Raji (cell line): Measurements from ENCODE around the gene COBLL1.

Experiments used
- POLR2A ChIP-seq: IDR thresholded peaks from 2 replicates; pipeline ENCODE4 v1.6.1; 2011; ENCODE audit warnings: low read depth, low read length, control low read depth; ENCODE audit not compliant: insufficient read depth

COBLL1 gene

GRCh38 chr2:164839914-164840457, 1.6 kb downstream of the COBLL1 start:
- no peak for TF ChIP-seq POLR2A

- no peak for TF ChIP-seq POLR2A
Measured at GRCh38 chr2:164837807-164838206, 3.8 kb downstream of the COBLL1 start.

- no peak for TF ChIP-seq POLR2A
Measured at GRCh38 chr2:164836907-164837306, 4.7 kb downstream of the COBLL1 start.

GRCh38 chr2:164835302-164835701, 6.3 kb downstream of the COBLL1 start:
- no peak for TF ChIP-seq POLR2A

GRCh38 chr2:164831887-164832286, 9.7 kb downstream of the COBLL1 start:
- no peak for TF ChIP-seq POLR2A

GRCh38 chr2:164831180-164831579, 10.4 kb downstream of the COBLL1 start:
- TF ChIP-seq POLR2A, result no peak

GRCh38 chr2:164826293-164827243, 15.1 kb downstream of the COBLL1 start:
- TF ChIP-seq POLR2A, result 0 out of 2 replicates have a peak, but pooled peaks have one; percentile 33

GRCh38 chr2:164824872-164825271, 16.8 kb downstream of the COBLL1 start:
- no peak for TF ChIP-seq POLR2A

- no peak for TF ChIP-seq POLR2A
Measured at GRCh38 chr2:164823126-164823525, 18.5 kb downstream of the COBLL1 start.

GRCh38 chr2:164821338-164821737, 20.3 kb downstream of the COBLL1 start:
- no peak for TF ChIP-seq POLR2A

- no peak for TF ChIP-seq POLR2A
Measured at GRCh38 chr2:164818149-164819136, 23.2 kb downstream of the COBLL1 start.

GRCh38 chr2:164816900-164817299, 24.7 kb downstream of the COBLL1 start:
- no peak for TF ChIP-seq POLR2A

- TF ChIP-seq POLR2A, result no peak
Measured at GRCh38 chr2:164816046-164816445, 25.6 kb downstream of the COBLL1 start.

- TF ChIP-seq POLR2A, result no peak
Measured at GRCh38 chr2:164815071-164815793, 26.4 kb downstream of the COBLL1 start.
